ENCODE results near the gene ICAM3.
"Not testable (repeated sequence)": the region's sequence is repeated elsewhere in the genome, so short reads cannot be mapped to it uniquely, and the experiment has no call there.

ICAM3 gene

GRCh38 chr19:10374931-10375330 is 35.5 kb upstream of the ICAM3 start:
- Histone ChIP-seq H3K9me3 (ENCODE audit: insufficient read depth, low read length, severe bottlenecking) (no peaks in the 10 kb centered on the region), H4K20me1 (ENCODE audit: insufficient read depth, low read length) (no peaks in the 10 kb centered on the region), H3K4me3 (ENCODE audit: low read depth in 1 of 2, low read length in 2 of 2) (no peak overlapping the region), H2AFZ (ENCODE audit: low read depth, low read length) (no peak overlapping the region), H3K36me3 (ENCODE audit: insufficient read depth, low read length) (peaks cover 36% of the 10 kb centered on the region), H3K27ac (ENCODE audit: low read length) (no peak overlapping the region), H3K9ac (ENCODE audit: low read depth, low read length) (no peak overlapping the region), H3K4me2 (ENCODE audit: insufficient read depth, low read length) (no peak overlapping the region), H3K79me2 (ENCODE audit: insufficient read depth, low read length) (peaks cover 16% of the 10 kb centered on the region), H3K27me3 (ENCODE audit: insufficient read depth, low read length, poor library complexity) (no peaks in the 10 kb centered on the region), H3K4me1 (ENCODE audit: insufficient read depth, low read length) (peaks cover 19% of the 10 kb centered on the region)
- ATAC-seq (ENCODE audit: insufficient read depth, low read depth), result no peak
- no peak for TF ChIP-seq EZH2 (IDR thresholded peaks at IDR 0.05; ENCODE audit: borderline replicate concordance, low read depth, low read length, severe bottlenecking)
- TF ChIP-seq CTCF (IDR thresholded peaks at IDR 0.05; ENCODE audit: borderline replicate concordance, extremely low read depth, low read length, poor library complexity, severe bottlenecking), result no peak
- DNase-seq, result no peak

DNA sequence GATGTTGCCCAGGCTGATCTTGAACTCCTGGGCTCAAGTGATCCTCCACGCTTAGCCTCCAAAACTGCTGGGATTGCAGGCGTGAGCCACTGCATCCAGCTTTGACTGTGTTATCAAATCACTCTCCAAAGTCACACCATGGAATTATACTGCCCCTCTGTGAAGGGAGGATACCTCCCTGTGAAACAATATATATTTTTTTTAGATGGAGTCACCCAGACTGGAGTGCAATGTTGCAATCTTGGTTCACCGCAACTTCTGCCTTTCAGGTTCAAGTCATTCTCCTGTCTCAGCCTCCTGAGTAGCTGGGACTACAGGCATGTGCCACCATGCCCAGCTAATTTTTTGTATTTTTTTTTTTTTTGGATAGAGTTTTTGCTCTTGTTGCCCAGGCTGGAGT is 33.3 kb upstream of the ICAM3 start:
- Histone ChIP-seq H3K4me3 (ENCODE audit: low read depth in 1 of 2, low read length in 2 of 2) (no peak overlapping the region), H3K36me3 (ENCODE audit: insufficient read depth, low read length) (peaks cover 47% of the 10 kb centered on the region), H3K27me3 (ENCODE audit: insufficient read depth, low read length, poor library complexity) (no peaks in the 10 kb centered on the region), H3K4me1 (ENCODE audit: insufficient read depth, low read length) (no peaks in the 10 kb centered on the region), H3K79me2 (ENCODE audit: insufficient read depth, low read length) (0 out of 2 replicates have a peak, but pooled peaks cover 3% of the 10 kb centered on the region), H3K9ac (ENCODE audit: low read depth, low read length) (no peak overlapping the region), H2AFZ (ENCODE audit: low read depth, low read length) (no peak overlapping the region), H3K4me2 (ENCODE audit: insufficient read depth, low read length) (no peak overlapping the region), H3K27ac (ENCODE audit: low read length) (no peak overlapping the region), H4K20me1 (ENCODE audit: insufficient read depth, low read length) (no peaks in the 10 kb centered on the region), H3K9me3 (ENCODE audit: insufficient read depth, low read length, severe bottlenecking) (no peaks in the 10 kb centered on the region)
- no peak for TF ChIP-seq EZH2 (IDR thresholded peaks at IDR 0.05; ENCODE audit: borderline replicate concordance, low read depth, low read length, severe bottlenecking)
- no peak for TF ChIP-seq CTCF (IDR thresholded peaks at IDR 0.05; ENCODE audit: borderline replicate concordance, extremely low read depth, low read length, poor library complexity, severe bottlenecking)
- ATAC-seq (ENCODE audit: insufficient read depth, low read depth) (no peak), DNase-seq (no peak)

DNA sequence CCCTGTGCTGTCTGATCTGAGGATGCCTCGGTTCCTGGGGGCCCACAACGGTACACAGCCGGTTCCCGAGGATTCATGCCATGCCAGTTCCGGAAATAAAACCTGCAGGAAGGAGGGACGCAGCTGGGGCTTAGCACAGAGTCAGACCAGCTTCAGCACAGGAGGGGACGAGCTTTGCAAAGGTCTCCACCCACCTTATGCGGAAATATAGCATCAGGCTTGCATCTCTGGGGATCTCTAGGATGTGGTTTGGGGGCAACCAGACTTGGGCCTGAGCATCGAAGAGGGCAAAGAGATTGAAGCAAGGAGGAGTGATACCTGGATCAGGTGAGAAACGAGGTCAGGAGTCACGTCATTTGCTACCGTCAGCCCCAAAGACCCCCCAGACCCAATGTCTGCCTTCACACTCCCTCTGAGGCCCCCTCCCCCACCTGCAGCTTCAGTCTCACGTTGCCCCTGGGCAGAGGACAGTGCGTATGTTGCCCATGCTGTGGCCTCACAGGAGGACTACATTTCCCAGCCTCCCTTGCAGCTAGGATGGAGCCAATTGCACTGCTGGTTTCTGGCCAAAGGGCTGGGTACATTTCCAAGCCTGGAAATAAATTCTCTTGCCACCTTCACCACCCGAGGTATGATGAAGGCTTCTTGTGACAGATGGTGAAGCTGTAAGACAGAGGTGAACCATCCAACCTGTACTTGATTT is 28.8 kb upstream of the ICAM3 start:
- Histone ChIP-seq H3K27me3 (ENCODE audit: insufficient read depth, low read length, poor library complexity) (no peaks in the 10 kb centered on the region), H4K20me1 (ENCODE audit: insufficient read depth, low read length) (peaks cover 11% of the 10 kb centered on the region), H3K4me3 (ENCODE audit: low read depth in 1 of 2, low read length in 2 of 2) (no peak overlapping the region), H3K27ac (ENCODE audit: low read length) (no peak overlapping the region), H3K9ac (ENCODE audit: low read depth, low read length) (no peak overlapping the region), H3K79me2 (ENCODE audit: insufficient read depth, low read length) (0 out of 2 replicates have a peak, but pooled peaks cover 3% of the 10 kb centered on the region), H3K36me3 (ENCODE audit: insufficient read depth, low read length) (peaks cover 66% of the 10 kb centered on the region), H2AFZ (ENCODE audit: low read depth, low read length) (no peak overlapping the region), H3K4me1 (ENCODE audit: insufficient read depth, low read length) (no peaks in the 10 kb centered on the region), H3K9me3 (ENCODE audit: insufficient read depth, low read length, severe bottlenecking) (no peaks in the 10 kb centered on the region), H3K4me2 (ENCODE audit: insufficient read depth, low read length) (no peak overlapping the region)
- no peak for DNase-seq
- no peak for TF ChIP-seq EZH2 (IDR thresholded peaks at IDR 0.05; ENCODE audit: borderline replicate concordance, low read depth, low read length, severe bottlenecking)
- no peak for TF ChIP-seq CTCF (IDR thresholded peaks at IDR 0.05; ENCODE audit: borderline replicate concordance, extremely low read depth, low read length, poor library complexity, severe bottlenecking)
- peak; percentile 42; the same call in 1 of the 3 replicates for ATAC-seq (ENCODE audit: insufficient read depth, low read depth)

- Histone ChIP-seq H4K20me1 (ENCODE audit: insufficient read depth, low read length) (peaks cover 11% of the 10 kb centered on the region), H3K36me3 (ENCODE audit: insufficient read depth, low read length) (peaks cover 71% of the 10 kb centered on the region)
- H3K79me2 ChIP-seq (ENCODE audit: insufficient read depth, low read length); H3K4me2 ChIP-seq (ENCODE audit: insufficient read depth, low read length); H3K9me3 ChIP-seq (ENCODE audit: insufficient read depth, low read length, severe bottlenecking); H3K9ac ChIP-seq (ENCODE audit: low read depth, low read length); H3K27me3 ChIP-seq (ENCODE audit: insufficient read depth, low read length, poor library complexity); H3K4me1 ChIP-seq (ENCODE audit: insufficient read depth, low read length); ATAC-seq (ENCODE audit: insufficient read depth, low read depth); H3K27ac ChIP-seq (ENCODE audit: low read length); H2AFZ ChIP-seq (ENCODE audit: low read depth, low read length); H3K4me3 ChIP-seq (ENCODE audit: low read depth in 1 of 2, low read length in 2 of 2); DNase-seq: not testable (repeated sequence)
Observed at GRCh38 chr19:10366950-10367512, 27.6 kb upstream of the ICAM3 start.

All from DND-41 (cell line).